Cerebellar nuclear complex (tissue), 1 donor: ENCODE data around the gene STAG2.
"Not testable (repeated sequence)": the region's sequence is repeated elsewhere in the genome, so short reads cannot be mapped to it uniquely, and the experiment has no call there.

Experiments used
- DNase-seq, 2 experiments: peaks; one replicate each; lab custom pipeline; 2025; lab: John Stamatoyannopoulos, UW

STAG2 gene

GRCh38 chrX:124035657-124036056, 74.2 kb downstream of the STAG2 start:
- no peak for DNase-seq

GRCh38 chrX:124042042-124042441, 80.5 kb downstream of the STAG2 start:
- DNase-seq = no peak

GRCh38 chrX:124045109-124045508, 83.6 kb downstream of the STAG2 start:
- DNase-seq = no peak

GRCh38 chrX:124084417-124084816, 122.9 kb downstream of the STAG2 start:
- not testable (repeated sequence) for DNase-seq

- DNase-seq = no peak
Observed at GRCh38 chrX:124085063-124085462, 123.6 kb downstream of the STAG2 start.

GRCh38 chrX:124086411-124086810, 124.9 kb downstream of the STAG2 start:
- DNase-seq = no peak

- DNase-seq = no peak
Observed at GRCh38 chrX:124087000-124087746, 125.7 kb downstream of the STAG2 start.

- no peak for DNase-seq
Observed at GRCh38 chrX:124093222-124093621, 131.7 kb downstream of the STAG2 start.

GRCh38 chrX:124097116-124097515, 135.6 kb downstream of the STAG2 start:
- DNase-seq = no peak

- DNase-seq = no peak
Observed at GRCh38 chrX:124098089-124098488, 136.6 kb downstream of the STAG2 start.

GRCh38 chrX:124103966-124104365, 142.5 kb downstream of the STAG2 start:
- no peak for DNase-seq

GRCh38 chrX:124104512-124104911, 143.0 kb downstream of the STAG2 start:
- not testable (repeated sequence) for DNase-seq

- no peak for DNase-seq
Observed at GRCh38 chrX:124113621-124114600, 152.4 kb downstream of the STAG2 start.

- no peak for DNase-seq
Observed at GRCh38 chrX:124117325-124117724, 155.8 kb downstream of the STAG2 start.

- DNase-seq = no peak
Observed at GRCh38 chrX:124125471-124125870, 164.0 kb downstream of the STAG2 start.

- no peak for DNase-seq
Observed at GRCh38 chrX:124127496-124127895, 166.0 kb downstream of the STAG2 start.

- not testable (repeated sequence) for DNase-seq
Observed at GRCh38 chrX:124132437-124132836, 170.9 kb downstream of the STAG2 start.

- DNase-seq = no peak
Observed at GRCh38 chrX:124145749-124146148, 184.2 kb downstream of the STAG2 start.

- no peak for DNase-seq
Observed at GRCh38 chrX:124151195-124151594, 189.7 kb downstream of the STAG2 start.
